ENCODE data around the gene CLBA1.
"Not testable (repeated sequence)": the region's sequence is repeated elsewhere in the genome, so short reads cannot be mapped to it uniquely, and the experiment has no call there.

- not testable (repeated sequence) for TF ChIP-seq SUZ12 (IDR thresholded peaks at IDR 0.05; ENCODE audit: extremely low read depth, insufficient read depth, insufficient read length); YY1 (IDR thresholded peaks at IDR 0.05; ENCODE audit: insufficient read depth, insufficient read length); ZNF274 (IDR thresholded peaks at IDR 0.05; ENCODE audit: low read depth, low read length)
Observed at GRCh38 chr14:104944436-104945205, 41.0 kb upstream of the CLBA1 start.

All from NT2/D1 (cell line).